GM18907 (cell line): Measurements from ENCODE around the gene ADGRA1.
"Not testable (repeated sequence)": the region's sequence is repeated elsewhere in the genome, so short reads cannot be mapped to it uniquely, and the experiment has no call there.

Experiments used
- ATAC-seq: cut with Tn5 transposase; IDR thresholded peaks from one replicate; pipeline ENCODE4 v1.9.1; 2021; ENCODE audit warnings: mild to moderate bottlenecking, moderate library complexity; ENCODE audit not compliant: unreplicated experiment

ADGRA1 gene

GRCh38 chr10:133087679-133088178 lies at the start of gene ADGRA1:
TSS of gene ADGRA1 (plus strand) at chr10:133087924. CDS start at chr10:133088910, 986 bp downstream.
- ATAC-seq, result no peak

DNA sequence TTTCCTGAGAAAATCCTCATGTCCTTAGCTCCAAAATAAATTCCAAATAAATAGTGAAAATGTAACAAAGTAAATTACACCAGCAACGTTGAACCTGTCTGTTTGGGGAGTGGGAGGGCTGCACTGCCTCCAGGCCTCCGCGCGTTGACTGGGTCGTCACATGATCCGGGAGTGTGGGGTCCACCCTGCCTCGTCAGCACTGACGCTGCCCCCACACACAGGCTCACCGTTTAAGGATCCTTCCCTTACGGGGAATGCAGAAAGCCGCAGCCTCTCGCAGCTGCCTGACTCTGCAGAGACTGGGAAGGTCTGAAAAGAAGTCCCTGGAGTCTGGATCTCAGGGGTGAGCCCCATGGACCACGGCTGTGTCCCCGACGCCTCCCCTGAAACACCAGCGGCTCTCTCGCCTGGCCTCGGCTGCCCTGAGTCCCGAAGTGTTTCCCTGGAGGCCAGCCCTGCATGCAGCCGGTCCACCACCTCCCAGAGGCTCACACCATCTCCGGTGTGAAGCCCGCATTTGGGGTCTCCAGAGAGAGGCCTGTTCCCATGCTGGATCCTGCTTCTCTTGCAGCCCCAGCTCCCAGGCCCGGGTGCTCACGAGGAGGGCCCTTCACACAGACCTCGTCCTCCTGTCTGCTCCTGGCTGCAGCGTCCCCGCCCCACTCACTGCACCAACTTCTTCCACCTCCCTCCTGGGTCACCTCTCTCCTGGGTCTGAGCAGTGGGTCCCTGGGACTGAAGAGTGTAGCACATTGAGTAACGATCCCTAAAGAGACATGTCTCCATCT lies 49.5 kb upstream of the ADGRA1 start:
- ATAC-seq, result no peak

- no peak for ATAC-seq
Observed at GRCh38 chr10:133039107-133039802, 48.5 kb upstream of the ADGRA1 start.

GRCh38 chr10:133039803-133040165 lies 47.9 kb upstream of the ADGRA1 start:
- no peak for ATAC-seq

DNA sequence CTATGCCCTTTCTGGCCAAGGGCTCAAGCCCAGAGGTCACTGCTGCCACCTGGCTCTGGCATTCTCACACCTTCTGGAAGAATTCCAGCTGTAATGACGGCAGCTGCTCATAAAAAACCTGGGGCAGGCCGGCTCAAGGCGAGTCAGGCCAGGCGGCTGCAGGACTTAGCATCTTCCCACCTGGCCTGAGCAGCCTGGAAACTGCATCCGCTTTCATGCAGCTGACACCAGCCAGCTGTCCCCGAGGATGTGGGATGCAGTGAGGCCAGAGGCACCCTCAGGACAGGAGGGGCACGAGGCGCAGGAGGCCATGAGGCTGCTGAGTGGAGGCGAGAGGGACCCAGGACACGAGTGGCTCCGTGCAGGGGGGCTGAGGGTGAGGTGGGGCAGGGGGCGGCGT lies 47.5 kb upstream of the ADGRA1 start:
- ATAC-seq, result no peak

DNA sequence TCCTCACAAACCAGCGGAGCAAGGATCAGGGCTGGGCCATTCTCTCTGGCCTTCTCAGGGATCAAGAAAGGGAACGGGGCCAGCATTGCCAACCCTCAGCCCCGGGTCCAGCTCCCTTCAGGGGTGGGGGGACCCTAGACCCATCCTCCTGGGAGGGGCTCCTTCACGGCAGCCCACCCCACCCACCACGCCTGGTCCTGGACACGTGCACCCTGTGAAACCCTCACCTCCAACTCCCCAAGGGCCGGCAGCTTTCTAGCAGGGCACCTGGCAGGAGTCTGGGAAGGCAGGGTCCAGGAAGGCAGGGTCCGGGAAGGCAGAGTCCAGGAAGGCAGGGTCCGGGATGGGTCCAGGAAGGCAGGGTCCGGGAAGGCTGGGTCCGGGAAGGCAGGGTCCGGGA lies 46.6 kb upstream of the ADGRA1 start:
- no peak for ATAC-seq

DNA sequence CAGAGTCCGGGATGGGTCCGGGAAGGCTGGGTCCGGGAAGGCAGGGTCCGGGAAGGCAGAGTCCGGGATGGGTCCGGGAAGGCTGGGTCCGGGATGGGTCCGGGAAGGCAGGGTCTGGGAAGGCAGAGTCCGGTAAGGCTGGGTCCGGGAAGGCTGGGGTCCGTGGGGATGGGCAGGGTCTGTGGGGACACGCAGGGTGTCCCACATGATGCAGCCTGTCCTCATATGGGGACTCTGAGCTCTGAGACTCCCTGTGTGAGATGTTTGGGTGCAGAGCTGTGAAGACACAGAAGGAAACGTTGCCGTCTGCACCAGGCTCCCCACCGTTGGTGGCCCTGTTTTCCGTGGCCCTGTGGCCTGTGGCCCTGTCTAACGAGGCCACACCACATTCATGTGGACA lies 45.7 kb upstream of the ADGRA1 start:
- ATAC-seq, result no peak

DNA sequence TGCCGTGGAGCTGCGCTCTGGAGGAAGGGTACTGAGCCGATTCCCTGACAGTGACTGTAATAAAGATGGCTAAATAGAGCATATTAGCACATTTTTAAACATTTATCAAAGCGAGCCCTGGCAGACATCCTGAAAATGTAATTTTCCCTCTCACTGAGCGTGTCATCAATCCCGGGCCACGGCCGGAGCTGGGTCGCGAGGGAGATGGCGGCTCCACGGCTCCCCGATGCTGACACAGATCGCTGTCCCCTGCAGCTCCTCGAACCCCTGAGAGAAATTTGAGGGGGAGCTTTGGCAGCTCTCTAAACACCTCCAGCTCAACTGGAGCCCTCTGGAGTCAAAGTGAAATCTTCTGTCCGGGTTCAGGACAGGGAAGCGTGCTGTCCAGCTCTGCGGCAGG lies 44.9 kb upstream of the ADGRA1 start:
- ATAC-seq, result no peak

DNA sequence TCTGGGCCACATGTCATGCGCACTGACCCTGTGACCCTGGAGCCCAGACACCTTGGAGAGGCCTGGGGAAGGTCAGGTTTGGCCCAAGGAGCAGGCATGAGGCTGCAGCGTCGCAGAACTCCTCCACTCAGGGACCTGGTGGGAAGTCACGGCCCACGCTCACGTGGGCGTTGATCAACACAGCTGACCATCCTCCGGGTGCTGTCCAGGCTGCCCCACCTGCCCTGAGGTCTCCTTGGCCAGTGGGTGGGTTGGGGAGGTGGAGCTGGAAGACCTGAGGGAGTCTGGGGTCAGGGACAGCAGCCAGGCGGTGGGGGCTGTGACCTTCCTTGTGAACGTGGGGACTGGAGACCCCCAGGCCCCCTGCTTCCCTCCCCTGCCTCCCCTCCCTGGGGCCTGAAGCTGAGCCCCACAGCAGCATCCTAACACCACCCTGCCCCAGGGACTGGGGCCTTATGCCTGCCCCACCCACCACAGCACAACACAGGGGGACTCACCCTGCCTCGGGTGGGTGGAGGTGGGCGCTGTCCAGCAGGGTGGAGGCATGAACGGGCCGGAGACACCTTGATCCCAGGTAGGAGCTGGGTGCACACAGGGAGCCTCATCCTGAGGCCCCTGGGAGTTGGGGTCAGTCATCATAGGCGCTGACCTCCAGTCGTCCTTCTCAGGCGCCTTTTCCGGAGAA lies 44.0 kb upstream of the ADGRA1 start:
- ATAC-seq, result no peak

GRCh38 chr10:133044401-133044811 lies 43.3 kb upstream of the ADGRA1 start:
- no peak for ATAC-seq

- no peak for ATAC-seq
Observed at GRCh38 chr10:133045556-133046389, 42.0 kb upstream of the ADGRA1 start.

DNA sequence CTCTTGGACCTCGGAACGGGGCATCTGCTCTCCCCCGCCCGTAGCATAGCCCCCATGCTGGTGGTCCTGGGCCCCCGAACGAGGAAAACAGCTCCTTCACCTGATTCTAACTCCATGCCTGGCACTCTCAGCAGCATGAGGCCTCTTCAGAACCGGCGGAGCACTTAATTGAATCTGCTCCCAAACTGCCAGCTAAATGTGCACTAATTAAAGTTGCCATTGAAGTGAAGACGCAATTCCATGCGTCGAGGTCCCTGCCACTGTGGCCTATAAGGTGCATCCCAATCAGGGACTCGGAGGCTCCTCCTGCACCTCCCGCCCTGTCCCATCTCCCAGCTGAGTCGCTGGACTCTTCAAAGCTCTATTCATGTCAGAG lies 41.3 kb upstream of the ADGRA1 start:
- ATAC-seq, result no peak

- no peak for ATAC-seq
Observed at GRCh38 chr10:133047526-133048123, 40.1 kb upstream of the ADGRA1 start.

GRCh38 chr10:133048266-133048665 lies 39.5 kb upstream of the ADGRA1 start:
- no peak for ATAC-seq

DNA sequence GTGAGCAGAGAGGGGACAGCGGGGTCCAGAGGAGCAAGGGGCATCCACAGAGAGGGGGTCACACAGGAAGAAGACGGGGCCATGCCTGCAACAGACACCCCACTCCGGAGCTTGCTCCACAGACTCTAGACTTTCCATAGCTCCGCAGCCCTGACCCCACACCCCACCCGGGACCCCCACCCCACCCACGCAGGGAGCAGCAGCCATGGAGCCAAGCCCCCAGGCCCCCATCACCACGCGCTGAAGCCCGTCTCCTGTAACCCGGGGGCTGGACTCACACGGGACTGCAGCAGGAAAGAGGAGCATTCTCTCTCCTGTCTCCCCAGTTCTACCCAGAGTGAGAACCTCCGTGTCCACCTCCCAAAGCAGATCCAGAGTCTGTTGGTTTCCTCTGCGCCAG lies 38.8 kb upstream of the ADGRA1 start:
- ATAC-seq, result no peak

GRCh38 chr10:133049639-133050038 lies 38.1 kb upstream of the ADGRA1 start:
- no peak for ATAC-seq

GRCh38 chr10:133050371-133050770 lies 37.4 kb upstream of the ADGRA1 start:
- no peak for ATAC-seq

GRCh38 chr10:133052076-133052475 lies 35.6 kb upstream of the ADGRA1 start:
- no peak for ATAC-seq

DNA sequence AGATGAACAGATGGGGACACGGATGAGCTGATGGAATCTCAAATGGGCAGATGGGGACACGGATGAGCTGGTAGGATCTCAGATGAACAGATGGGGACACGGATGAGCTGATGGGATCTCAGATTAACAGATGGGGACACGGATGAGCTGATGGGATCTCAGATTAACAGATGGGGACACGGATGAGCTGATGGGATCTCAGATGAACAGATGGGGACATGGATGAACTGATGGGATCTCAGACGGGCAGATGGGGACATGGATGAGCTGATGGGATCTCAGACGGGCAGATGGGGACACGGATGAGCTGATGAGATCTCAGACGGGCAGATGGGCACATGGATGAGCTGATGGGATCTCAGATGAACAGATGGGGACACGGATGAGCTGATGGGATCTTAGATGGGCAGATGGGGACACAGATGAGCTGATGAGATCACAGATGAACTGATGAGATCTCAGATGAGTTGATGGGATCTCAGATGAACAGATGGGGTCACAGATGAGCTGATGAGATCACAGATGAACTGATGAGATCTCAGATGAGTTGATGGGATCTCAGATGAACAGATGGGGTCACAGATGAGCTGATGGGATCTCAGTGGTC lies 34.1 kb upstream of the ADGRA1 start:
- ATAC-seq, result not testable (repeated sequence)

DNA sequence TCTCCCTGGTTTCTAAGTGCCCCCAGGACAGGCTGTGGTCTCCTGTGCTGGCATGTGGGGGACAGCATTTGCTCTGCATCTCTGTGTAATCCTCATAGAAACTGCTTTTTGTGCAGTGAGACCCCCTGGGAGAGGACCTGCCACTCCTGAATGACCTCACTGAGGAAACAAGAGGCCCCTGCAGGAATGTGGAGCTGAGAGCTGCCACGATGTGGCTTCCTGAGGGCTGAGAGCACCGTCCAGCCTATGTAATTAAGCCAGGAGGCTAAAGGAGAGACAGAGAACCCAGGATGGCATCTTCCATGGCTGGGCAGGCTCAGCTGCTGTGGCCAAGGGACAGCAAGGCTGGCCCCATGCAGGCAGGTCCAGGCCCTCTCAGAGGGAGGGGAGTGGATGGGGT lies 32.3 kb upstream of the ADGRA1 start:
- no peak for ATAC-seq
